Endothelial cell of umbilical vein (primary cell): Measurements from ENCODE around the gene PLLP. TPM values are rescaled to one million over a fixed set of nuclear protein-coding genes. Genes with fewer than 3 reads are reported as not detected.

Experiments used
- BruUV-seq: library from RNA; stranded (reverse); fragments of 400-500 nt; replicated peaks from 2 replicates; lab custom pipeline; 2021; lab: Mats Ljungman, UMichigan
- CTCF ChIA-PET: fragments of 300-600, 350-600 bp; sonication (Branson Sonifier 250); formaldehyde crosslinking; loops from one replicate; lab custom pipeline; 2021; ENCODE audit warnings: antibody characterized with exemption, inconsistent platforms; lab: Charles Lee
- POLR2A ChIA-PET: fragments of 300-600, 350-600 bp; sonication (Branson Sonifier 250); formaldehyde crosslinking; loops from one replicate; lab custom pipeline; 2021; ENCODE audit warnings: antibody characterized with exemption, inconsistent platforms; lab: Charles Lee
- DNase-seq: peaks from one replicate; pipeline ENCODE4 v3.0.0-alpha.2; 2011; ENCODE audit warnings: low read depth, low spot score
- FAIRE-seq: peaks from 2 replicates; lab custom pipeline; 2011; peaks lifted over from hg19 to GRCh38; lab: Jason Lieb, UNC
- H2AFZ ChIP-seq: 2 replicates; pipeline ENCODE4 v1.6.0; 2012; ENCODE audit warnings: low read depth, low read length, control low read depth, inconsistent platforms
- H3K27ac ChIP-seq: 2 replicates; pipeline ENCODE4 v1.5.1; 2011; ENCODE audit warnings: low read depth, mild to moderate bottlenecking, control low read depth, low read length, moderate library complexity; ENCODE audit not compliant: insufficient read depth
- H3K27me3 ChIP-seq, 2 experiments: 2 replicates each; pipeline versions ENCODE4 v1.6.0 to v1.6.1; 2011; ENCODE audit warnings: low read length in 2 of 2, mixed read lengths in 1 of 2; ENCODE audit not compliant: control insufficient read depth in 2 of 2, insufficient read depth in 2 of 2
- H3K36me3 ChIP-seq, 2 experiments: 2 replicates in 1 of 2; 3 replicates in 1 of 2; pipeline ENCODE4 v1.5.1; 2011; ENCODE audit warnings: low read length in 2 of 2, mild to moderate bottlenecking in 1 of 2, moderate library complexity in 1 of 2; ENCODE audit not compliant: control insufficient read depth in 2 of 2, insufficient read depth in 2 of 2; ENCODE audit errors: extremely low read depth in 1 of 2
- H3K4me1 ChIP-seq: 3 replicates; pipeline ENCODE4 v1.5.1; 2011; ENCODE audit warnings: mild to moderate bottlenecking, low read length; ENCODE audit not compliant: control insufficient read depth, insufficient read depth; ENCODE audit errors: extremely low read depth
- H3K4me2 ChIP-seq: 2 replicates; pipeline ENCODE4 v1.6.1; 2011; ENCODE audit warnings: low read length, control low read depth, mixed read lengths; ENCODE audit not compliant: insufficient read depth
- H3K4me3 ChIP-seq, 3 experiments: fragments of 200-600 bp in 1 of 3; sonication (generic), shearing (Covaris generic) in 1 of 3; replicated peaks in 1 of 3; 2 replicates each; pipeline ENCODE4 v1.5.1; 2011 to 2016; ENCODE audit warnings: control low read depth in 3 of 3, low read length in 3 of 3, mild to moderate bottlenecking in 2 of 3, inconsistent platforms in 1 of 3, low read depth in 1 of 3, moderate library complexity in 1 of 3; ENCODE audit not compliant: insufficient read depth in 1 of 3
- H3K79me2 ChIP-seq: 2 replicates; pipeline ENCODE4 v1.6.0; 2012; ENCODE audit warnings: low read length, inconsistent platforms; ENCODE audit not compliant: control insufficient read depth, insufficient read depth
- H3K9ac ChIP-seq: replicated peaks from 2 replicates; pipeline ENCODE3; 2011; ENCODE audit warnings: low read length, control low read depth; ENCODE audit not compliant: insufficient read depth; ENCODE audit errors: extremely low read depth
- H3K9me1 ChIP-seq: replicated peaks from 3 replicates; pipeline ENCODE4 v1.6.0; 2011; ENCODE audit warnings: mild to moderate bottlenecking, low read length; ENCODE audit not compliant: control insufficient read depth, insufficient read depth; ENCODE audit errors: extremely low read depth
- H3K9me3 ChIP-seq: replicated peaks from 2 replicates; pipeline ENCODE4 v1.5.1; 2012; ENCODE audit warnings: low read length, inconsistent platforms; ENCODE audit not compliant: control insufficient read depth, insufficient read depth
- H4K20me1 ChIP-seq: replicated peaks from 2 replicates; pipeline ENCODE3; 2011; ENCODE audit warnings: mild to moderate bottlenecking, low read length; ENCODE audit not compliant: control insufficient read depth, insufficient read depth; ENCODE audit errors: extremely low read depth
- EZH2 ChIP-seq: IDR thresholded peaks from 2 replicates; pipeline ENCODE4 v1.6.1; 2012; ENCODE audit warnings: borderline replicate concordance, low read depth, mild to moderate bottlenecking, moderate library complexity, low read length, inconsistent platforms; ENCODE audit not compliant: severe bottlenecking
- FOS ChIP-seq: IDR thresholded peaks from 2 replicates; pipeline ENCODE4 v1.6.1; 2011; ENCODE audit warnings: mild to moderate bottlenecking, low read length, moderate library complexity, borderline replicate concordance; ENCODE audit not compliant: insufficient read depth
- GATA2 ChIP-seq: IDR thresholded peaks from 2 replicates; pipeline ENCODE4 v1.7.0; 2011; ENCODE audit warnings: low read depth, mild to moderate bottlenecking, moderate library complexity, mixed read lengths, low read length; ENCODE audit not compliant: insufficient read length, insufficient read depth
- JUN ChIP-seq: IDR thresholded peaks from 2 replicates; pipeline ENCODE4 v1.6.1; 2011; ENCODE audit warnings: borderline replicate concordance, low read depth; ENCODE audit not compliant: insufficient read length, insufficient read depth
- MYC ChIP-seq: IDR thresholded peaks from one replicate; pipeline ENCODE4 v1.6.1; 2011; ENCODE audit warnings: mild to moderate bottlenecking, low read depth, low read length
- POLR2A ChIP-seq: IDR thresholded peaks from 2 replicates; pipeline ENCODE4 v1.6.1; 2012; ENCODE audit warnings: low read depth, mild to moderate bottlenecking, control low read depth, low read length
- POLR2AphosphoS5 ChIP-seq: IDR thresholded peaks from 2 replicates; pipeline ENCODE4 v1.6.1; 2012; ENCODE audit warnings: low read depth, mild to moderate bottlenecking, control low read depth, low read length, moderate library complexity; ENCODE audit not compliant: insufficient read depth
- dilution Hi-C: fragments of 300-500 bp; cut with MboI; formaldehyde crosslinking; loops from one replicate; pipeline ENCODE4 v1.15.0; 2019; ENCODE audit warnings: low sequenced_read_pairs; ENCODE audit not compliant: extremely low pct_ligation_motif_present
- intact Hi-C: fragments of 100-400 bp; cut with micrococcal nuclease; formaldehyde crosslinking; loops from one replicate; pipeline ENCODE4 v1.10.0; 2022
- polyA plus RNA-seq, 4 experiments: library from polyadenylated mRNA; depleted of rRNA in 3 of 4; stranded (reverse) in 3 of 4; unstranded in 1 of 4; fragments of >200 nt; gene quantifications; 2 replicates each; pipeline versions ENCODE4 v1.2.1 to v1.2.3, GENCODE V29; 2011 to 2012; ENCODE audit warnings: missing spikeins in 1 of 4
- total RNA-seq: library from RNA; stranded (reverse); gene quantifications from 2 replicates; pipeline ENCODE4 v1.2.3, GENCODE V29; 2021
- TF ChIP-seq, protein P1 (sequence below), 2 donors: IDR thresholded peaks; 1 replicate in 1 of 2; 2 replicates in 1 of 2; pipeline ENCODE4 v1.5.1; 2011; ENCODE audit warnings: low read length in 2 of 2, mild to moderate bottlenecking in 2 of 2, moderate library complexity in 2 of 2, control low read depth in 1 of 2, inconsistent platforms in 1 of 2, low read depth in 1 of 2; ENCODE audit not compliant: insufficient read depth in 1 of 2; ENCODE audit errors: extremely low read depth in 1 of 2
- TF ChIP-seq, protein P2 (sequence below): IDR thresholded peaks from 2 replicates; pipeline ENCODE4 v1.6.1; 2011; ENCODE audit not compliant: insufficient read depth, insufficient read length

Gene PLLP
- total and polyA plus RNA-seq, 2 donors (not counting 3 experiments of a cell fraction or from before 2014, with no cell fraction given): 4.4 to 14.4 TPM

- intact Hi-C loops (no loop called here), dilution Hi-C loops (no loop called here)
- CTCF ChIA-PET: no interaction called here
- POLR2A ChIA-PET: no interaction called here
- DNase-seq (no peak), FAIRE-seq (no peak)
- no peaks in the 10 kb centered on the region for H3K9me1 ChIP-seq
- H3K4me2 ChIP-seq: no peak overlapping the region
- no peaks in the 10 kb centered on the region for H3K27me3 ChIP-seq
- BruUV-seq: no TSS peak
- H4K20me1 ChIP-seq: no peaks in the 10 kb centered on the region
- H3K9ac ChIP-seq: no peak overlapping the region
- no peak overlapping the region for H3K4me3 ChIP-seq
- H2AFZ ChIP-seq: no peak overlapping the region
- no peaks in the 10 kb centered on the region for H3K9me3 ChIP-seq
- TF ChIP-seq GATA2: no peak
- no peak for TF ChIP-seq JUN
- TF ChIP-seq POLR2AphosphoS5: no peak
- no peak for TF ChIP-seq FOS
- no peak for TF ChIP-seq EZH2
- TF ChIP-seq, protein P1, sequence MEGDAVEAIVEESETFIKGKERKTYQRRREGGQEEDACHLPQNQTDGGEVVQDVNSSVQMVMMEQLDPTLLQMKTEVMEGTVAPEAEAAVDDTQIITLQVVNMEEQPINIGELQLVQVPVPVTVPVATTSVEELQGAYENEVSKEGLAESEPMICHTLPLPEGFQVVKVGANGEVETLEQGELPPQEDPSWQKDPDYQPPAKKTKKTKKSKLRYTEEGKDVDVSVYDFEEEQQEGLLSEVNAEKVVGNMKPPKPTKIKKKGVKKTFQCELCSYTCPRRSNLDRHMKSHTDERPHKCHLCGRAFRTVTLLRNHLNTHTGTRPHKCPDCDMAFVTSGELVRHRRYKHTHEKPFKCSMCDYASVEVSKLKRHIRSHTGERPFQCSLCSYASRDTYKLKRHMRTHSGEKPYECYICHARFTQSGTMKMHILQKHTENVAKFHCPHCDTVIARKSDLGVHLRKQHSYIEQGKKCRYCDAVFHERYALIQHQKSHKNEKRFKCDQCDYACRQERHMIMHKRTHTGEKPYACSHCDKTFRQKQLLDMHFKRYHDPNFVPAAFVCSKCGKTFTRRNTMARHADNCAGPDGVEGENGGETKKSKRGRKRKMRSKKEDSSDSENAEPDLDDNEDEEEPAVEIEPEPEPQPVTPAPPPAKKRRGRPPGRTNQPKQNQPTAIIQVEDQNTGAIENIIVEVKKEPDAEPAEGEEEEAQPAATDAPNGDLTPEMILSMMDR (IDR thresholded peaks at IDR 0.05; ENCODE audit: extremely low read depth in 1 of 2, insufficient read depth in 1 of 2, low read depth in 1 of 2, low read length in 2 of 2): no peak
- TF ChIP-seq, protein P2, sequence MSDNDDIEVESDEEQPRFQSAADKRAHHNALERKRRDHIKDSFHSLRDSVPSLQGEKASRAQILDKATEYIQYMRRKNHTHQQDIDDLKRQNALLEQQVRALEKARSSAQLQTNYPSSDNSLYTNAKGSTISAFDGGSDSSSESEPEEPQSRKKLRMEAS: no peak
- no peak for TF ChIP-seq MYC
- TF ChIP-seq POLR2A: no peak
- H3K79me2 ChIP-seq: no peaks in the 10 kb centered on the region
- H3K36me3 ChIP-seq: no peaks in the 10 kb centered on the region
- peaks cover 34% of the 10 kb centered on the region for H3K4me1 ChIP-seq
- H3K27ac ChIP-seq: no peak overlapping the region
These were observed 21.5 kb downstream of the PLLP start for GRCh38 chr16:57262841-57263540.
